HepG2 (cell line): Measurements from ENCODE around the gene NEAT1. TPM values are rescaled to one million over a fixed set of nuclear protein-coding genes. Genes with fewer than 3 reads are reported as not detected.

Source experiments
- KDM5A ChIP-seq: fragments of 200-600 bp; sonication (generic); IDR thresholded peaks from 2 replicates; pipeline ENCODE4 v1.7.0; 2018; ENCODE audit warnings: antibody characterized with exemption, mild to moderate bottlenecking, low read length, borderline replicate concordance
- MEF2D ChIP-seq: sonication (generic); formaldehyde crosslinking; IDR thresholded peaks from 2 replicates; pipeline ENCODE4 v1.5.1; 2020; ENCODE audit warnings: mild to moderate bottlenecking, missing genetic modification reagents
- SATB2 ChIP-seq: sonication (generic); formaldehyde crosslinking; IDR thresholded peaks from 2 replicates; pipeline ENCODE4 v1.5.0; 2020; ENCODE audit warnings: missing genetic modification reagents
- ZBTB1 ChIP-seq: sonication (generic); formaldehyde crosslinking; IDR thresholded peaks from 2 replicates; pipeline ENCODE4 v1.4.0; 2020; ENCODE audit warnings: missing genetic modification reagents, borderline replicate concordance
- ZBTB7B ChIP-seq: sonication (generic); formaldehyde crosslinking; IDR thresholded peaks from 2 replicates; pipeline ENCODE4 v1.4.0; 2020; ENCODE audit warnings: missing genetic modification reagents
- ZFX ChIP-seq: sonication (generic); formaldehyde crosslinking; IDR thresholded peaks from 2 replicates; pipeline ENCODE4 v1.4.0; 2020; ENCODE audit warnings: mild to moderate bottlenecking, low read depth, missing genetic modification reagents, moderate library complexity
- ZNF10 ChIP-seq: sonication (generic); formaldehyde crosslinking; IDR thresholded peaks from 2 replicates; pipeline ENCODE4 v1.4.0; 2020; ENCODE audit warnings: mild to moderate bottlenecking, low read depth, missing genetic modification reagents, borderline replicate concordance
- ZNF12 ChIP-seq: sonication (generic); formaldehyde crosslinking; IDR thresholded peaks from 2 replicates; pipeline ENCODE4 v1.5.0; 2020; ENCODE audit warnings: missing genetic modification reagents
- ZNF124 ChIP-seq: sonication (generic); formaldehyde crosslinking; IDR thresholded peaks from 2 replicates; pipeline ENCODE4 v1.4.0; 2020; ENCODE audit warnings: missing genetic modification reagents
- ZNF367 ChIP-seq: sonication (generic); formaldehyde crosslinking; IDR thresholded peaks from 2 replicates; pipeline ENCODE4 v1.4.0; 2020; ENCODE audit warnings: missing genetic modification reagents, borderline replicate concordance
- ZNF543 ChIP-seq: sonication (generic); formaldehyde crosslinking; IDR thresholded peaks from 2 replicates; pipeline ENCODE4 v1.4.0; 2020; ENCODE audit warnings: mild to moderate bottlenecking, missing genetic modification reagents
- ZNF709 ChIP-seq: sonication (generic); formaldehyde crosslinking; IDR thresholded peaks from 2 replicates; pipeline ENCODE4 v1.5.0; 2020; ENCODE audit warnings: mild to moderate bottlenecking, missing genetic modification reagents
- ZNF83 ChIP-seq: sonication (generic); formaldehyde crosslinking; IDR thresholded peaks from 2 replicates; pipeline ENCODE4 v1.4.0; 2020; ENCODE audit warnings: missing genetic modification reagents, mild to moderate bottlenecking, borderline replicate concordance
- polyA plus RNA-seq, 8 experiments: library from polyadenylated mRNA; depleted of rRNA in 3 of 8; stranded (reverse) in 7 of 8; unstranded in 1 of 8; fragments of >200 nt; fragmentation: Illumina TruSeq in 4 of 8; extraction: Trizol in 4 of 8; gene quantifications; 2 replicates each; pipeline versions ENCODE4 v1.2.1 to v1.2.3, GENCODE V29; 2011 to 2016; ENCODE audit warnings: low read depth in 4 of 8, missing spikeins in 1 of 8, mixed read lengths in 1 of 8; ENCODE audit not compliant: insufficient read depth in 1 of 8
- total RNA-seq, 5 experiments: library from RNA; depleted of rRNA; stranded (reverse); fragments of >200 nt; fragmentation: Illumina TruSeq; extraction: Trizol; gene quantifications; 2 replicates each; pipeline ENCODE4 v1.2.3, GENCODE V29; 2016; ENCODE audit warnings: low read depth in 1 of 5
- TF ChIP-seq, protein P1 (sequence below): sonication (generic); formaldehyde crosslinking; IDR thresholded peaks from 2 replicates; pipeline ENCODE4 v1.4.0; 2020; ENCODE audit warnings: mild to moderate bottlenecking, missing genetic modification reagents
- TF ChIP-seq, protein P2 (sequence below): sonication (generic); formaldehyde crosslinking; IDR thresholded peaks from 2 replicates; pipeline ENCODE4 v1.9.0; 2021; ENCODE audit warnings: mild to moderate bottlenecking, missing genetic modification reagents
- TF ChIP-seq, protein P3 (sequence below): sonication (generic); formaldehyde crosslinking; IDR thresholded peaks from 2 replicates; pipeline ENCODE4 v1.5.1; 2020; ENCODE audit warnings: mild to moderate bottlenecking, missing genetic modification reagents, moderate library complexity

The NEAT1 gene
- total and polyA plus RNA-seq, 2 of the 13 experiments (the other 11 are each of a cell fraction or from before 2014, with no cell fraction given): 20.5 to 41.2 TPM

DNA sequence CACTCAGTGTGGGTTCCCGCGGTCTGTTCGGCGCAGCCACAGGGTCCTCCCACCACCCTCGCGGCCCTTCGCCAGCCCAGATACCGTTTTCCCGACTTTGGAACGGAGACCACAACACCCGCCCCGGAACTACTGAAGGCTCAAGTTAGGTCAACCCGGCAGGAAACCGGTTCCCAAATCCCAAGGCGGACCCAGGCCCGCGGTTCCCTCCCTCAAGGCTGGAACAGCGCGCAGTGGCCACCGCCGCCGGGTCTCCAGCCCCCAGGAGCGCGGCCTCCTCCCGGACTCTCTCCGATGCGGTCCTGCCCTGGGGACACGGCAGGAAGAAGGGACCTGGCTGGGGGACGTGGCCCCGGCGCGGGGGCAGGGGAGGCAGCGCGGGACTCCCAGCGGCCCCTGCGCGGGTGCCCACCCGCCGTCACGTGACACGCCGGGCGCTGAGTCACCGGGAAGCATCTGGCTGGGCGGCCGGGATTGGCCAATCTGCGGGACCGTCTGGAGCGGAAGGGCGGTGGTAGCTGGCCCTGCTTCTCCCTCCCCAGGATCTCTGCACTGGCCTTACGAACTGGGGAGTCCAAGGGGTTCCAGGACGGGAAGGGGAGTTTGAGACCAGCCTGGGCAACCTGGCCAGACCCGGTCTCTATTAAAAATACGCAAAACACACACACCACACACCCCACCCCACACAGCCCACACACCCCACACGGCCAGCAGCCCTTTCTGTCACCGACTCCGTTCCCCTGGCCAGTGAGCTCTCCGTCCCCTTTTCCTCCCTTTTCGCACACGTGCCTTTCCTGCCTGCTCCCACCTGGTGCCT, 54.8 kb downstream of the NEAT1 start (continued):
- no peak for TF ChIP-seq ZNF10 (CRISPR knock-in tag)
- no peak for TF ChIP-seq SATB2
- TF ChIP-seq ZBTB7B: peak; percentile 43; the same call in 1 of the 2 replicates
- TF ChIP-seq, protein P1, sequence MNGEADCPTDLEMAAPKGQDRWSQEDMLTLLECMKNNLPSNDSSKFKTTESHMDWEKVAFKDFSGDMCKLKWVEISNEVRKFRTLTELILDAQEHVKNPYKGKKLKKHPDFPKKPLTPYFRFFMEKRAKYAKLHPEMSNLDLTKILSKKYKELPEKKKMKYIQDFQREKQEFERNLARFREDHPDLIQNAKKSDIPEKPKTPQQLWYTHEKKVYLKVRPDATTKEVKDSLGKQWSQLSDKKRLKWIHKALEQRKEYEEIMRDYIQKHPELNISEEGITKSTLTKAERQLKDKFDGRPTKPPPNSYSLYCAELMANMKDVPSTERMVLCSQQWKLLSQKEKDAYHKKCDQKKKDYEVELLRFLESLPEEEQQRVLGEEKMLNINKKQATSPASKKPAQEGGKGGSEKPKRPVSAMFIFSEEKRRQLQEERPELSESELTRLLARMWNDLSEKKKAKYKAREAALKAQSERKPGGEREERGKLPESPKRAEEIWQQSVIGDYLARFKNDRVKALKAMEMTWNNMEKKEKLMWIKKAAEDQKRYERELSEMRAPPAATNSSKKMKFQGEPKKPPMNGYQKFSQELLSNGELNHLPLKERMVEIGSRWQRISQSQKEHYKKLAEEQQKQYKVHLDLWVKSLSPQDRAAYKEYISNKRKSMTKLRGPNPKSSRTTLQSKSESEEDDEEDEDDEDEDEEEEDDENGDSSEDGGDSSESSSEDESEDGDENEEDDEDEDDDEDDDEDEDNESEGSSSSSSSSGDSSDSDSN (CRISPR knock-in tag): peak; percentile 80; the same call in 1 of the 2 replicates
- TF ChIP-seq ZNF709 (CRISPR knock-in tag): peak; percentile 87
- TF ChIP-seq KDM5A: peak; percentile 71; the same call in 1 of the 2 replicates
- TF ChIP-seq ZFX (CRISPR knock-in tag): peak; percentile 88
- TF ChIP-seq ZNF124 (CRISPR knock-in tag): peak; percentile 48; the same call in 1 of the 2 replicates
- TF ChIP-seq ZBTB1 (CRISPR knock-in tag): no peak
- no peak for TF ChIP-seq ZNF12 (CRISPR knock-in tag)
- TF ChIP-seq ZNF367 (CRISPR knock-in tag): no peak
- TF ChIP-seq, protein P2, sequence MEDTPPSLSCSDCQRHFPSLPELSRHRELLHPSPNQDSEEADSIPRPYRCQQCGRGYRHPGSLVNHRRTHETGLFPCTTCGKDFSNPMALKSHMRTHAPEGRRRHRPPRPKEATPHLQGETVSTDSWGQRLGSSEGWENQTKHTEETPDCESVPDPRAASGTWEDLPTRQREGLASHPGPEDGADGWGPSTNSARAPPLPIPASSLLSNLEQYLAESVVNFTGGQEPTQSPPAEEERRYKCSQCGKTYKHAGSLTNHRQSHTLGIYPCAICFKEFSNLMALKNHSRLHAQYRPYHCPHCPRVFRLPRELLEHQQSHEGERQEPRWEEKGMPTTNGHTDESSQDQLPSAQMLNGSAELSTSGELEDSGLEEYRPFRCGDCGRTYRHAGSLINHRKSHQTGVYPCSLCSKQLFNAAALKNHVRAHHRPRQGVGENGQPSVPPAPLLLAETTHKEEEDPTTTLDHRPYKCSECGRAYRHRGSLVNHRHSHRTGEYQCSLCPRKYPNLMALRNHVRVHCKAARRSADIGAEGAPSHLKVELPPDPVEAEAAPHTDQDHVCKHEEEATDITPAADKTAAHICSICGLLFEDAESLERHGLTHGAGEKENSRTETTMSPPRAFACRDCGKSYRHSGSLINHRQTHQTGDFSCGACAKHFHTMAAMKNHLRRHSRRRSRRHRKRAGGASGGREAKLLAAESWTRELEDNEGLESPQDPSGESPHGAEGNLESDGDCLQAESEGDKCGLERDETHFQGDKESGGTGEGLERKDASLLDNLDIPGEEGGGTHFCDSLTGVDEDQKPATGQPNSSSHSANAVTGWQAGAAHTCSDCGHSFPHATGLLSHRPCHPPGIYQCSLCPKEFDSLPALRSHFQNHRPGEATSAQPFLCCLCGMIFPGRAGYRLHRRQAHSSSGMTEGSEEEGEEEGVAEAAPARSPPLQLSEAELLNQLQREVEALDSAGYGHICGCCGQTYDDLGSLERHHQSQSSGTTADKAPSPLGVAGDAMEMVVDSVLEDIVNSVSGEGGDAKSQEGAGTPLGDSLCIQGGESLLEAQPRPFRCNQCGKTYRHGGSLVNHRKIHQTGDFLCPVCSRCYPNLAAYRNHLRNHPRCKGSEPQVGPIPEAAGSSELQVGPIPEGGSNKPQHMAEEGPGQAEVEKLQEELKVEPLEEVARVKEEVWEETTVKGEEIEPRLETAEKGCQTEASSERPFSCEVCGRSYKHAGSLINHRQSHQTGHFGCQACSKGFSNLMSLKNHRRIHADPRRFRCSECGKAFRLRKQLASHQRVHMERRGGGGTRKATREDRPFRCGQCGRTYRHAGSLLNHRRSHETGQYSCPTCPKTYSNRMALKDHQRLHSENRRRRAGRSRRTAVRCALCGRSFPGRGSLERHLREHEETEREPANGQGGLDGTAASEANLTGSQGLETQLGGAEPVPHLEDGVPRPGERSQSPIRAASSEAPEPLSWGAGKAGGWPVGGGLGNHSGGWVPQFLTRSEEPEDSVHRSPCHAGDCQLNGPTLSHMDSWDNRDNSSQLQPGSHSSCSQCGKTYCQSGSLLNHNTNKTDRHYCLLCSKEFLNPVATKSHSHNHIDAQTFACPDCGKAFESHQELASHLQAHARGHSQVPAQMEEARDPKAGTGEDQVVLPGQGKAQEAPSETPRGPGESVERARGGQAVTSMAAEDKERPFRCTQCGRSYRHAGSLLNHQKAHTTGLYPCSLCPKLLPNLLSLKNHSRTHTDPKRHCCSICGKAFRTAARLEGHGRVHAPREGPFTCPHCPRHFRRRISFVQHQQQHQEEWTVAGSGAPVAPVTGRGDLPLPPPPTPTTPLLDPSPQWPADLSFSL (CRISPR knock-in tag): no peak
- TF ChIP-seq, protein P3, sequence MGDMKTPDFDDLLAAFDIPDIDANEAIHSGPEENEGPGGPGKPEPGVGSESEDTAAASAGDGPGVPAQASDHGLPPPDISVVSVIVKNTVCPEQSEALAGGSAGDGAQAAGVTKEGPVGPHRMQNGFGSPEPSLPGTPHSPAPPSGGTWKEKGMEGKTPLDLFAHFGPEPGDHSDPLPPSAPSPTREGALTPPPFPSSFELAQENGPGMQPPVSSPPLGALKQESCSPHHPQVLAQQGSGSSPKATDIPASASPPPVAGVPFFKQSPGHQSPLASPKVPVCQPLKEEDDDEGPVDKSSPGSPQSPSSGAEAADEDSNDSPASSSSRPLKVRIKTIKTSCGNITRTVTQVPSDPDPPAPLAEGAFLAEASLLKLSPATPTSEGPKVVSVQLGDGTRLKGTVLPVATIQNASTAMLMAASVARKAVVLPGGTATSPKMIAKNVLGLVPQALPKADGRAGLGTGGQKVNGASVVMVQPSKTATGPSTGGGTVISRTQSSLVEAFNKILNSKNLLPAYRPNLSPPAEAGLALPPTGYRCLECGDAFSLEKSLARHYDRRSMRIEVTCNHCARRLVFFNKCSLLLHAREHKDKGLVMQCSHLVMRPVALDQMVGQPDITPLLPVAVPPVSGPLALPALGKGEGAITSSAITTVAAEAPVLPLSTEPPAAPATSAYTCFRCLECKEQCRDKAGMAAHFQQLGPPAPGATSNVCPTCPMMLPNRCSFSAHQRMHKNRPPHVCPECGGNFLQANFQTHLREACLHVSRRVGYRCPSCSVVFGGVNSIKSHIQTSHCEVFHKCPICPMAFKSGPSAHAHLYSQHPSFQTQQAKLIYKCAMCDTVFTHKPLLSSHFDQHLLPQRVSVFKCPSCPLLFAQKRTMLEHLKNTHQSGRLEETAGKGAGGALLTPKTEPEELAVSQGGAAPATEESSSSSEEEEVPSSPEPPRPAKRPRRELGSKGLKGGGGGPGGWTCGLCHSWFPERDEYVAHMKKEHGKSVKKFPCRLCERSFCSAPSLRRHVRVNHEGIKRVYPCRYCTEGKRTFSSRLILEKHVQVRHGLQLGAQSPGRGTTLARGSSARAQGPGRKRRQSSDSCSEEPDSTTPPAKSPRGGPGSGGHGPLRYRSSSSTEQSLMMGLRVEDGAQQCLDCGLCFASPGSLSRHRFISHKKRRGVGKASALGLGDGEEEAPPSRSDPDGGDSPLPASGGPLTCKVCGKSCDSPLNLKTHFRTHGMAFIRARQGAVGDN (CRISPR knock-in tag): peak; percentile 96
- peak; percentile 83 for TF ChIP-seq ZNF543 (CRISPR knock-in tag)
- TF ChIP-seq ZNF83 (CRISPR knock-in tag): no peak
- TF ChIP-seq MEF2D: peak; percentile 7; the same call in 1 of the 2 replicates
